Loucy (cell line): ENCODE measurements around the gene NUDT9.
A peak's percentile ranks its signal among the peaks of the same experiment; 100 is the strongest.

ENCODE experiments used
- H2AFZ ChIP-seq: fragments of 200-600 bp; sonication (generic); 2 replicates; pipeline ENCODE4 v1.6.0; 2016; ENCODE audit warnings: antibody characterized with exemption, mild to moderate bottlenecking, low read length, moderate library complexity
- H3F3A ChIP-seq: fragments of 200-600 bp; 2 replicates; pipeline ENCODE4 v1.6.0; 2016; ENCODE audit warnings: antibody characterized with exemption, low read depth, mild to moderate bottlenecking
- H3K27me3 ChIP-seq: fragments of 200-600 bp; sonication (generic); 2 replicates; pipeline ENCODE4 v1.6.1; 2014; ENCODE audit warnings: low read length, mild to moderate bottlenecking; ENCODE audit not compliant: insufficient read depth, poor library complexity, severe bottlenecking
- H3K36me3 ChIP-seq: fragments of 200-600 bp; sonication (generic); 2 replicates; pipeline ENCODE4 v1.6.1; 2016; ENCODE audit warnings: low read length; ENCODE audit not compliant: insufficient read depth
- H3K4me1 ChIP-seq: fragments of 200-600 bp; sonication (generic); 2 replicates; pipeline ENCODE4 v1.5.1; 2014; ENCODE audit warnings: low read length, mild to moderate bottlenecking; ENCODE audit not compliant: insufficient read depth, poor library complexity, severe bottlenecking
- H3K4me2 ChIP-seq: fragments of 200-600 bp; sonication (generic); 2 replicates; pipeline ENCODE4 v1.6.0; 2014; ENCODE audit warnings: antibody characterized with exemption, low read length, low read depth, mild to moderate bottlenecking; ENCODE audit not compliant: poor library complexity, severe bottlenecking
- H3K4me3 ChIP-seq: fragments of 200-600 bp; sonication (generic); 2 replicates; pipeline ENCODE4 v1.5.1; 2014; ENCODE audit warnings: low read length, mild to moderate bottlenecking, mixed read lengths; ENCODE audit not compliant: poor library complexity, severe bottlenecking
- H3K79me2 ChIP-seq: fragments of 200-600 bp; sonication (generic); 2 replicates; pipeline ENCODE4 v1.6.1; 2014; ENCODE audit warnings: low read length; ENCODE audit not compliant: insufficient read depth
- H3K9ac ChIP-seq: fragments of 200-600 bp; sonication (generic); 2 replicates; pipeline ENCODE4 v1.6.0; 2014; ENCODE audit warnings: mild to moderate bottlenecking, low read depth, low read length, moderate library complexity; ENCODE audit not compliant: poor library complexity, severe bottlenecking
- H3K9me2 ChIP-seq: fragments of 200-600 bp; sonication (generic); replicated peaks from 2 replicates; pipeline ENCODE4 v1.6.1; 2016; ENCODE audit warnings: low read depth, low read length, mixed read lengths
- H3K9me3 ChIP-seq: fragments of 200-600 bp; sonication (generic); 2 replicates; pipeline ENCODE4 v1.6.1; 2014; ENCODE audit warnings: mild to moderate bottlenecking, antibody characterized with exemption, low read length, low read depth; ENCODE audit not compliant: insufficient read depth
- H4K20me1 ChIP-seq: fragments of 200-600 bp; sonication (generic); 2 replicates; pipeline ENCODE4 v1.6.0; 2014; ENCODE audit warnings: antibody characterized with exemption, low read length, mild to moderate bottlenecking; ENCODE audit not compliant: insufficient read depth, poor library complexity, severe bottlenecking
- CTCF ChIP-seq: fragments of 200-600 bp; sonication (generic); conservative IDR thresholded peaks from 2 replicates; pipeline ENCODE4 v1.5.1; 2014; ENCODE audit warnings: mild to moderate bottlenecking, antibody characterized with exemption, low read length
- EZH2phosphoT487 ChIP-seq: fragments of 200-600 bp; IDR thresholded peaks from 2 replicates; pipeline ENCODE4 v1.6.1; 2018; ENCODE audit warnings: antibody characterized with exemption, mild to moderate bottlenecking, moderate library complexity, borderline replicate concordance

Gene NUDT9

GRCh38 chr4:87493115-87493514, 70.7 kb downstream of the NUDT9 start:
- no peaks in the 10 kb centered on the region for H3K9me2 ChIP-seq
- no peaks in the 10 kb centered on the region for H3K36me3 ChIP-seq
- H3K9ac ChIP-seq, result no peak overlapping the region
- H2AFZ ChIP-seq, result no peak overlapping the region
- H3K79me2 ChIP-seq, result no peaks in the 10 kb centered on the region
- H3K4me3 ChIP-seq, result no peak overlapping the region
- H3K9me3 ChIP-seq, result no peaks in the 10 kb centered on the region
- TF ChIP-seq EZH2phosphoT487 (no peak), CTCF (no peak)
- H3K4me1 ChIP-seq, result peaks cover under 1% of the 10 kb centered on the region
- no peaks in the 10 kb centered on the region for H4K20me1 ChIP-seq
- no peaks in the 10 kb centered on the region for H3K27me3 ChIP-seq
- no peaks in the 10 kb centered on the region for H3F3A ChIP-seq
- H3K4me2 ChIP-seq, result no peak overlapping the region

GRCh38 chr4:87497159-87497558, 74.8 kb downstream of the NUDT9 start:
- Histone ChIP-seq H2AFZ (no peak overlapping the region; the same call in 1 of the 2 replicates), H3K36me3 (no peaks in the 10 kb centered on the region), H3K79me2 (no peaks in the 10 kb centered on the region), H3K4me3 (no peak overlapping the region), H3K4me1 (peaks cover 6% of the 10 kb centered on the region), H3F3A (no peaks in the 10 kb centered on the region), H3K9me2 (no peaks in the 10 kb centered on the region), H4K20me1 (no peaks in the 10 kb centered on the region), H3K9ac (no peak overlapping the region), H3K27me3 (no peaks in the 10 kb centered on the region), H3K9me3 (no peaks in the 10 kb centered on the region), H3K4me2 (no peak overlapping the region)
- TF ChIP-seq CTCF, result peak; percentile 75
- no peak for TF ChIP-seq EZH2phosphoT487

- no peaks in the 10 kb centered on the region for H3K27me3 ChIP-seq
- no peaks in the 10 kb centered on the region for H3K36me3 ChIP-seq
- H3K4me1 ChIP-seq, result peaks cover 6% of the 10 kb centered on the region
- H4K20me1 ChIP-seq, result no peaks in the 10 kb centered on the region
- no peak for TF ChIP-seq CTCF
- no peak for TF ChIP-seq EZH2phosphoT487
- no peaks in the 10 kb centered on the region for H3K79me2 ChIP-seq
- no peaks in the 10 kb centered on the region for H3K9me2 ChIP-seq
- H3K9me3 ChIP-seq, result no peaks in the 10 kb centered on the region
- H3K4me3 ChIP-seq, result no peak overlapping the region
- no peak overlapping the region for H3K9ac ChIP-seq
- no peaks in the 10 kb centered on the region for H3F3A ChIP-seq
- no peak overlapping the region; the same call in 1 of the 2 replicates for H2AFZ ChIP-seq
- no peak overlapping the region for H3K4me2 ChIP-seq
Observed at GRCh38 chr4:87497578-87497977, 75.2 kb downstream of the NUDT9 start.
